ENCODE measurements around the gene GLUD2. TPM values are rescaled to one million over a fixed set of nuclear protein-coding genes. Genes with fewer than 3 reads are reported as not detected.
"Not testable (repeated sequence)": the region's sequence is repeated elsewhere in the genome, so short reads cannot be mapped to it uniquely, and the experiment has no call there.

The GLUD2 gene
- total RNA-seq, 1 donor: 0.84 TPM

DNA sequence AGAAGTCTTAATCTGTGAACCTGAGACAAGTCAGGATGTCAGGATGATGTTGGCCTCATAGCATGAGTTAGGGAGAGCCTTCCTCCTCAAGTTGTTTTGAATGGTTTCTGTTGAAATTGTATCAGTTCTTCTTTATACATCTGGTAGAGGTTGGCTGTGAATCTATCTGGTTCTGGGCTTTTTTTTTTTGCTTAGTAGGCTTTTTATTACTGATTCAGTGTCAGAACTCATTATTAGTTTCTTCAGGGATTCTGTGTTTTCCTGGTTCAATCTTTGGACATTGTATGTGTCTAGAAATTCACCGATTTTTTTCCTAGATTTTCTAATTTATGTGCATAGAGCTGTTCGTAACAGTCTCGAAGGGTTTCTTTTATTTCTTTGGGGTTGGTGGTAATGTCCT, 14.9 kb downstream of the GLUD2 start:
- H3K4me1 ChIP-seq (ENCODE audit: insufficient read depth, low read length): no peaks in the 10 kb centered on the region
- no peaks in the 10 kb centered on the region for H3K9me3 ChIP-seq (ENCODE audit: low read depth, low read length)
- no peak overlapping the region for H3K4me3 ChIP-seq (ENCODE audit: low read length)
- no peaks in the 10 kb centered on the region for H3K27me3 ChIP-seq (ENCODE audit: insufficient read depth, low read length)

DNA sequence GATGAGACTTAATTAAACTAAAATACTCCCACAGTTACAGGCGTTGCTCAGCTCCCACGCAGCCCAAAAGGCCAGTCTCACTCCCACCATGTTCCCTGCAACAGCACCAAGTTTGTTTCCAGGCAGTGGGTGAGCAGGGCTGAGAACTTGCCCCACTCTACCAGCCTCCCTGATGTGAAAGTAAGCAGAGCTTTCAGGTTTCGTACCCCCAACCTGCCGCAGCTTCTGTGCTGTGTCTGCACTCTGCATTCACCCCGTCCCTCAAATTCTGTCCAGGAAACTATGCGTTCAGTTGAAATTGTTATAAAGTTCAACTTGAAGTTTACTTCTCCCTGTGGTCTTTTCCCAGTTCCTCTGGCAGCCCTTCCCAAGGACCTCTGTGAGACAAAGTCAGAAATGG, 17.2 kb downstream of the GLUD2 start:
- Histone ChIP-seq H3K4me3 (ENCODE audit: low read length) (no peak overlapping the region), H3K9me3 (ENCODE audit: low read depth, low read length) (no peaks in the 10 kb centered on the region), H3K4me1 (ENCODE audit: insufficient read depth, low read length) (no peaks in the 10 kb centered on the region), H3K27me3 (ENCODE audit: insufficient read depth, low read length) (no peaks in the 10 kb centered on the region)

DNA sequence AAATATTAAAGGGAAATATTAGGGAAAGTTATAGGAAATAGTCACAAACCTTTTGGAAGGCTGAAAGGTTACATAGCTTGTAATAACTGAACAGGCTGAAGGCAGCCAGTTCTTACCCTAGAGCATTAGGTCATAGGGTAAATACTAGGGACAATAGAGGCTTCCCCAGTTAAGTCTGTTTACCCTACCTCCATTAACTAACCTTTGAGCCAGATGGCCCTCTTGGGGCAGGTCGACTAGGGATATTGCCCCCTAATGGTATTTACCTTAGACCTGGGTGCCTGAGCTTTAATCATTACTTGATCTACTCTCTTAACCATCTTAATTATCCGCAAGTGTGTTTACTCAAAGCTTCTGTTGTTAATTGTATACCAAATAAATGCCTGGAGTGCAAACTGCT, 36.8 kb downstream of the GLUD2 start:
- not testable (repeated sequence) for H3K27me3 ChIP-seq (ENCODE audit: insufficient read depth, low read length); H3K9me3 ChIP-seq (ENCODE audit: low read depth, low read length); H3K4me3 ChIP-seq (ENCODE audit: low read length)

DNA sequence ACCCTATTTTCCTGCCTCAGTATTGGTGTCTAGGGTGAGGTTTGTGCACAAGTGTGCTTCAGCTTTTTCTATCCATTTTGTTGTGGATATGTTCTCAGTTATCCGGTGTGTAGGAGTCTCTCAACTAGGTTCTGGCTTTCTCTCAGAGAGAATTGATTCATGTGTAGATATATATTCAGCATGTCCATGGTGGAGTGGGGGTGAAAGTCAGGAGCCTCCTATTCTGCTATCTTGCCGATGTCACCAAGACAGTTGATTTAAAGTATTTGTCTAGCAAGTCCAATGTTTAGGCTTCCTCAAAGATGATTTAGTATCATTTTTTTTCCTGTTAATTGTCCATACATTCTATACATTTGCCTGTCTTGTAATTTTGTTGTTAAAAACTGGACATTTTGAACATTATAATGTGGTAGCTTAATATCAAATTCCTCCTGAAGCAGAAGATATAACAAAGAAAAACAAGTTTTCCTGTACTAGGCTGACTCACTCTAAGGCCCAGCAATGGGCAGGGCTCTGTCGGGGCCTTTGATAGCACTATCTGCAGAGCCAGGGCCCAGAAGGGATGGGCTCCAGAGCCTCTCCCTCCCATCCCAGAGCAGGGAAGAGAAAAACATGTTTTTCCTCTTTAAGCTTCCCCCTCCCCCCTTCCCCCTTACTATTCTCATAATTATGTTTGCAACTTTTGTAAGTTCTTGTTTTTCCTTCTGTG, 37.6 kb downstream of the GLUD2 start:
- Histone ChIP-seq H3K27me3 (ENCODE audit: insufficient read depth, low read length) (no peaks in the 10 kb centered on the region), H3K4me3 (ENCODE audit: low read length) (no peak overlapping the region), H3K4me1 (ENCODE audit: insufficient read depth, low read length) (no peaks in the 10 kb centered on the region), H3K9me3 (ENCODE audit: low read depth, low read length) (no peaks in the 10 kb centered on the region)

More for the DNA sequence above, 36.8 kb downstream of the GLUD2 start:
- H3K4me1 ChIP-seq (ENCODE audit: insufficient read depth, low read length): not testable (repeated sequence)

DNA sequence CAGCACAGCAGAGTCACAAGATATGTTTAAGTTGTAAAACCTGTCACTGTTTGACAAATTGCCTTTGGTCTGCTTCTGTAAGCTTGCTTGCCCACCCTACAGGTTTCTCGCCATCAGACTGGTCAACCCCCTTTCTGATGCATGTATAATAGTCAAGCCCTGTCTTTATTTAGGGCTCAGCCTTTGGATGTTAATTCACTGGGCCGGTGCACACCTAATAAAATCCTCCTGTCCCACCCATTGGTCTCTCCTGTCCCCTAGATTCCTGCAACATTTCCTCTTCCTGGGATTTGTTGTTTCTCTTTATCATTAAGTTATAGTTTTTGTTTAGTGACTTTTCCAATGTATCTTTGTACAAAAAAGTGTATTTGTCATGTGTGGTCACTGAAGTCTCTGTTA, 38.2 kb downstream of the GLUD2 start:
- Histone ChIP-seq H3K9me3 (ENCODE audit: low read depth, low read length) (no peaks in the 10 kb centered on the region), H3K4me1 (ENCODE audit: insufficient read depth, low read length) (no peaks in the 10 kb centered on the region), H3K4me3 (ENCODE audit: low read length) (no peak overlapping the region), H3K27me3 (ENCODE audit: insufficient read depth, low read length) (no peaks in the 10 kb centered on the region)

DNA sequence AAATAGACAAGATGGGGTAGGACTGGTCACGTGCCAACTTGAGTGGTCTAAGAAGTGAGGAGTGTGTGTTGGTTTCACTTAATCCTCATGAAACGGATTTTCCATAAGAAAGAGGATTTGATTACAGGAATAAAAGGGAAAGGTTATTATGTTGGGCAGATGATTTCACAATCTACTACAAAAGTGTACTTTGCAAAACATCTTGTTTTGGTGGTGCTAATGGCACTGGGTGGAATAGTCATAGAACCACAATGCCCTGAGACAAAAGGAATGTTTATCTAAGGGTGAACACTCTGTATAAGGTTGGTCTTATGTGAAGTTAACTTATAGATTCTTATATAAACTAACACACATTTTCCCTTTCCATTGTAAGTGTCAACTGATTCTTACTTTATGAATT, 45.6 kb downstream of the GLUD2 start:
- H3K9me3 ChIP-seq (ENCODE audit: low read depth, low read length): no peaks in the 10 kb centered on the region
- no peak overlapping the region for H3K4me3 ChIP-seq (ENCODE audit: low read length)
- no peaks in the 10 kb centered on the region for H3K4me1 ChIP-seq (ENCODE audit: insufficient read depth, low read length)
- H3K27me3 ChIP-seq (ENCODE audit: insufficient read depth, low read length): no peaks in the 10 kb centered on the region

Other genes starting within 250 kb of the GLUD2 start
- not detected for gene CT47B1, start 171.7 kb upstream of the GLUD2 start, total RNA-seq
- gene CT47A11, start 110.5 kb upstream of the GLUD2 start, total RNA-seq: not detected
- not detected for gene CT47A10, start 105.6 kb upstream of the GLUD2 start, total RNA-seq
- not detected for gene CT47A9, start 100.7 kb upstream of the GLUD2 start, total RNA-seq
- not detected for gene CT47A8, start 95.9 kb upstream of the GLUD2 start, total RNA-seq
- not detected for gene CT47A7, start 91.0 kb upstream of the GLUD2 start, total RNA-seq
- gene CT47A6, start 86.1 kb upstream of the GLUD2 start, total RNA-seq: not detected
- gene CT47A5, start 81.3 kb upstream of the GLUD2 start, total RNA-seq: not detected
- gene CT47A4, start 76.4 kb upstream of the GLUD2 start, total RNA-seq: not detected
- gene CT47A3, start 71.5 kb upstream of the GLUD2 start, total RNA-seq: not detected
- not detected for gene CT47A2, start 66.7 kb upstream of the GLUD2 start, total RNA-seq
- not detected for gene CT47A1, start 61.9 kb upstream of the GLUD2 start, total RNA-seq